HEK293 (cell line): Measurements from ENCODE around the gene MBLAC2.

Experiments used
- BCL11A ChIP-seq: fragments of 450-650 bp; formaldehyde crosslinking; IDR thresholded peaks from 2 replicates; pipeline ENCODE4 v1.5.1; 2016; ENCODE audit warnings: low read depth, missing biosample characterization, missing genetic modification characterization
- BCL11B ChIP-seq: fragments of 450-650 bp; formaldehyde crosslinking; IDR thresholded peaks from 2 replicates; pipeline ENCODE4 v1.5.1; 2016; ENCODE audit warnings: low read depth, missing biosample characterization, missing genetic modification characterization
- GLI2 ChIP-seq: fragments of 450-650 bp; formaldehyde crosslinking; IDR thresholded peaks from 2 replicates; pipeline ENCODE4; 2017; ENCODE audit warnings: missing biosample characterization, missing genetic modification characterization, low read depth, borderline replicate concordance
- MEIS1 ChIP-seq: sonication (generic); formaldehyde crosslinking; IDR thresholded peaks from 2 replicates; pipeline ENCODE4 v1.8.1; 2022; ENCODE audit warnings: missing genetic modification reagents, mild to moderate bottlenecking, borderline replicate concordance
- SP2 ChIP-seq: fragments of 450-650 bp; formaldehyde crosslinking; IDR thresholded peaks from 2 replicates; pipeline ENCODE4 v1.5.1; 2016; ENCODE audit warnings: missing biosample characterization, missing genetic modification characterization
- ZBTB17 ChIP-seq: fragments of 450-650 bp; formaldehyde crosslinking; IDR thresholded peaks from 2 replicates; pipeline ENCODE4 v1.5.1; 2016; ENCODE audit warnings: missing biosample characterization, missing genetic modification characterization
- ZBTB20 ChIP-seq: fragments of 450-650 bp; formaldehyde crosslinking; IDR thresholded peaks from 2 replicates; pipeline ENCODE4 v1.5.1; 2016; ENCODE audit warnings: missing biosample characterization, missing genetic modification characterization
- ZNF10 ChIP-seq: fragments of 450-650 bp; formaldehyde crosslinking; IDR thresholded peaks from 2 replicates; pipeline ENCODE4 v1.5.1; 2017; ENCODE audit warnings: missing biosample characterization, missing genetic modification characterization
- ZNF184 ChIP-seq: fragments of 450-650 bp; IDR thresholded peaks from 2 replicates; pipeline ENCODE4 v1.5.1; 2018; ENCODE audit warnings: missing biosample characterization, mild to moderate bottlenecking, missing genetic modification characterization
- ZNF24 ChIP-seq: fragments of 450-650 bp; formaldehyde crosslinking; IDR thresholded peaks from 2 replicates; pipeline ENCODE4 v1.5.1; 2016; ENCODE audit warnings: missing biosample characterization, missing genetic modification characterization
- ZNF274 ChIP-seq, 2 experiments: fragments of 200-500 bp in 1 of 2; fragments of 450-650 bp in 1 of 2; sonication (Bioruptor generic) in 1 of 2; formaldehyde crosslinking in 1 of 2; IDR thresholded peaks; 2 replicates each; pipeline versions ENCODE4 v1.5.1 to v1.6.1; 2014 to 2016; ENCODE audit warnings: borderline replicate concordance in 1 of 2, inconsistent platforms in 1 of 2, low read length in 1 of 2, missing biosample characterization in 1 of 2, missing genetic modification characterization in 1 of 2
- ZNF354C ChIP-seq: fragments of 450-650 bp; formaldehyde crosslinking; IDR thresholded peaks from 2 replicates; pipeline ENCODE4 v1.5.1; 2016; ENCODE audit warnings: missing biosample characterization, missing genetic modification characterization, low read depth, borderline replicate concordance
- ZNF549 ChIP-seq: fragments of 450-650 bp; IDR thresholded peaks from 2 replicates; pipeline ENCODE4 v1.5.1; 2018; ENCODE audit warnings: missing biosample characterization, missing genetic modification characterization, mild to moderate bottlenecking, inconsistent platforms, moderate library complexity
- ZNF600 ChIP-seq: fragments of 450-650 bp; formaldehyde crosslinking; IDR thresholded peaks from 2 replicates; pipeline ENCODE4 v1.5.1; 2016; ENCODE audit warnings: missing biosample characterization, missing genetic modification characterization
- ZNF629 ChIP-seq: fragments of 450-650 bp; formaldehyde crosslinking; IDR thresholded peaks from 2 replicates; pipeline ENCODE4 v1.5.1; 2017; ENCODE audit warnings: missing biosample characterization, missing genetic modification characterization
- ZNF660 ChIP-seq: fragments of 450-650 bp; IDR thresholded peaks from 2 replicates; pipeline ENCODE4 v1.5.1; 2018; ENCODE audit warnings: missing biosample characterization, mild to moderate bottlenecking, missing genetic modification characterization
- ZNF664 ChIP-seq: fragments of 450-650 bp; formaldehyde crosslinking; IDR thresholded peaks from 2 replicates; pipeline ENCODE4 v1.5.1; 2016; ENCODE audit warnings: missing biosample characterization, missing genetic modification characterization
- ZNF837 ChIP-seq: fragments of 450-650 bp; formaldehyde crosslinking; IDR thresholded peaks from 2 replicates; pipeline ENCODE4 v1.5.1; 2016; ENCODE audit warnings: missing biosample characterization, missing genetic modification characterization
- ZSCAN16 ChIP-seq: fragments of 450-650 bp; formaldehyde crosslinking; IDR thresholded peaks from 2 replicates; pipeline ENCODE4 v1.5.1; 2016; ENCODE audit warnings: missing biosample characterization, missing genetic modification characterization
- TF ChIP-seq, protein P1 (sequence below): fragments of 450-650 bp; IDR thresholded peaks from 2 replicates; pipeline ENCODE4 v1.5.1; 2018; ENCODE audit warnings: missing biosample characterization, missing genetic modification characterization
- TF ChIP-seq, protein P2 (sequence below): sonication (generic); formaldehyde crosslinking; IDR thresholded peaks from 2 replicates; pipeline ENCODE4 v1.8.1; 2022; ENCODE audit warnings: mild to moderate bottlenecking, moderate library complexity, missing genetic modification reagents
- TF ChIP-seq, protein P3 (sequence below): fragments of 450-650 bp; IDR thresholded peaks from 2 replicates; pipeline ENCODE4 v1.5.1; 2018; ENCODE audit warnings: missing biosample characterization, mild to moderate bottlenecking, missing genetic modification characterization
- TF ChIP-seq, protein P4 (sequence below): fragments of 450-650 bp; formaldehyde crosslinking; IDR thresholded peaks from 2 replicates; pipeline ENCODE4 v1.5.1; 2016; ENCODE audit warnings: missing biosample characterization, missing genetic modification characterization, borderline replicate concordance
- TF ChIP-seq, protein P5 (sequence below): fragments of 450-650 bp; formaldehyde crosslinking; IDR thresholded peaks from 2 replicates; pipeline ENCODE4 v1.5.1; 2016; ENCODE audit warnings: missing biosample characterization, missing genetic modification characterization
- TF ChIP-seq, protein P6 (sequence below): fragments of 450-650 bp; formaldehyde crosslinking; IDR thresholded peaks from 2 replicates; pipeline ENCODE4 v1.5.1; 2016; ENCODE audit warnings: missing biosample characterization, missing genetic modification characterization, low read depth
- TF ChIP-seq, protein P7 (sequence below): fragments of 450-650 bp; formaldehyde crosslinking; IDR thresholded peaks from 2 replicates; pipeline ENCODE4 v1.5.1; 2016; ENCODE audit warnings: missing biosample characterization, missing genetic modification characterization

Gene MBLAC2

DNA sequence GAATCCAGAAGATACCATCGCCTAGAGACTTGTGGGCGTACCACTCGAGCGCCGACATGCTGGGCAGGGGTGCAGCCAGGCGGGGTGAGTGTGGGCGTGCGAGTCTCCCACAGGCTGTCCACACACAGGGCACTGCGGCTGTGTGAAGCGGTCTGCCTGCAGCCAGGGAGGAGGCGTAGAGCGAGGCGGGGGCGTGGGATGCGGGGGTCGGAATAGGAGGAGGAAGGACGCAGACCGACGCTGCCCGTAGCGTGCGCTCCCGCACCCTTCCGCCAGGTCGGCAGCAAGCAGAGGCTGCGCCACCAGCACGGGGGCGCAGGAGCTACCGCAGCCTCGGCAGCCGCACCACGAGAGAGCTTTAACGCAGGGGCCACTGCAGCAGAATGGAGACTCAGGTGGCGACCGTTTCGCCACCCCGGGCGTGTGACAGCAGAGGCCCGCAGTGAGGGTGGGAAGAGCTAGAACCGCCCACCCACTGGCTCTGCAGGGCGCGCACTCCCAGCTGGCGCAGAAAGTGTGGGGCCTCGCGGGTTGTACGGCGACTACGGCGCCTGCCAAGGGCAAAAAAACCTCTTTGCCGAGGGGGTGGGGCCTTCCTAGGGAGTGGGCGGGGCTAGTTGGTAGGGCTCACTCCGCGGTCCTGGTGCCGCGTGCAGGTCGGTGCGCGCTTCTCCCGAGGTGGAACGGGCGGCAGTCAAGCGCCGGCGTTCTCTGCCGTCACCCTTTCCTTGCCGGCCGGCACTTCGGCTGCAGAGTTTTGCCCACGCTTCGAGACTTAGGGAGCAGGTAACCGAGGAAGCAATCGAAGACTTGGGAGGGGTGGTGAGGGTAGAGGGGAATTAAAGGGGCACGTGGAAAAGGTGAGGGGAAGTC lies at the start of gene MBLAC2, which contains the start of gene POLR3G (continued):
- TF ChIP-seq, protein P1, sequence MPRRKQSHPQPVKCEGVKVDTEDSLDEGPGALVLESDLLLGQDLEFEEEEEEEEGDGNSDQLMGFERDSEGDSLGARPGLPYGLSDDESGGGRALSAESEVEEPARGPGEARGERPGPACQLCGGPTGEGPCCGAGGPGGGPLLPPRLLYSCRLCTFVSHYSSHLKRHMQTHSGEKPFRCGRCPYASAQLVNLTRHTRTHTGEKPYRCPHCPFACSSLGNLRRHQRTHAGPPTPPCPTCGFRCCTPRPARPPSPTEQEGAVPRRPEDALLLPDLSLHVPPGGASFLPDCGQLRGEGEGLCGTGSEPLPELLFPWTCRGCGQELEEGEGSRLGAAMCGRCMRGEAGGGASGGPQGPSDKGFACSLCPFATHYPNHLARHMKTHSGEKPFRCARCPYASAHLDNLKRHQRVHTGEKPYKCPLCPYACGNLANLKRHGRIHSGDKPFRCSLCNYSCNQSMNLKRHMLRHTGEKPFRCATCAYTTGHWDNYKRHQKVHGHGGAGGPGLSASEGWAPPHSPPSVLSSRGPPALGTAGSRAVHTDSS: peak; percentile 46; the same call in 1 of the 2 replicates
- TF ChIP-seq ZBTB20: peak; percentile 86
- no peak for TF ChIP-seq ZNF549 (tag by site-specific recombination)
- TF ChIP-seq GLI2 (tag by site-specific recombination): no peak
- peak; percentile 6; the same call in 1 of the 2 replicates for TF ChIP-seq ZNF10 (tag by site-specific recombination)
- TF ChIP-seq SP2: peak; percentile 89
- TF ChIP-seq, protein P2, sequence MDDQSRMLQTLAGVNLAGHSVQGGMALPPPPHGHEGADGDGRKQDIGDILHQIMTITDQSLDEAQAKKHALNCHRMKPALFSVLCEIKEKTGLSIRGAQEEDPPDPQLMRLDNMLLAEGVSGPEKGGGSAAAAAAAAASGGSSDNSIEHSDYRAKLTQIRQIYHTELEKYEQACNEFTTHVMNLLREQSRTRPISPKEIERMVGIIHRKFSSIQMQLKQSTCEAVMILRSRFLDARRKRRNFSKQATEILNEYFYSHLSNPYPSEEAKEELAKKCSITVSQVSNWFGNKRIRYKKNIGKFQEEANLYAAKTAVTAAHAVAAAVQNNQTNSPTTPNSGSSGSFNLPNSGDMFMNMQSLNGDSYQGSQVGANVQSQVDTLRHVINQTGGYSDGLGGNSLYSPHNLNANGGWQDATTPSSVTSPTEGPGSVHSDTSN (CRISPR knock-in tag): 0 out of 2 replicates have a peak, but pooled peaks have one; percentile 64
- no peak for TF ChIP-seq ZNF274 (IDR thresholded peaks at IDR 0.05; ENCODE audit: low read length)
- TF ChIP-seq ZNF274 (tag by site-specific recombination; IDR thresholded peaks at IDR 0.05; ENCODE audit: borderline replicate concordance): no peak
- peak; percentile 80 for TF ChIP-seq ZNF629
- TF ChIP-seq BCL11B (tag by site-specific recombination): no peak; the same call in 1 of the 2 replicates
- TF ChIP-seq ZNF664 (tag by site-specific recombination): no peak; the same call in 1 of the 2 replicates
- no peak; the same call in 1 of the 2 replicates for TF ChIP-seq MEIS1
- TF ChIP-seq, protein P3, sequence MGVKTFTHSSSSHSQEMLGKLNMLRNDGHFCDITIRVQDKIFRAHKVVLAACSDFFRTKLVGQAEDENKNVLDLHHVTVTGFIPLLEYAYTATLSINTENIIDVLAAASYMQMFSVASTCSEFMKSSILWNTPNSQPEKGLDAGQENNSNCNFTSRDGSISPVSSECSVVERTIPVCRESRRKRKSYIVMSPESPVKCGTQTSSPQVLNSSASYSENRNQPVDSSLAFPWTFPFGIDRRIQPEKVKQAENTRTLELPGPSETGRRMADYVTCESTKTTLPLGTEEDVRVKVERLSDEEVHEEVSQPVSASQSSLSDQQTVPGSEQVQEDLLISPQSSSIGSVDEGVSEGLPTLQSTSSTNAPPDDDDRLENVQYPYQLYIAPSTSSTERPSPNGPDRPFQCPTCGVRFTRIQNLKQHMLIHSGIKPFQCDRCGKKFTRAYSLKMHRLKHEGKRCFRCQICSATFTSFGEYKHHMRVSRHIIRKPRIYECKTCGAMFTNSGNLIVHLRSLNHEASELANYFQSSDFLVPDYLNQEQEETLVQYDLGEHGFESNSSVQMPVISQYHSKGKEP (tag by site-specific recombination): no peak
- TF ChIP-seq ZNF354C: no peak
- TF ChIP-seq BCL11A (tag by site-specific recombination): no peak
- TF ChIP-seq, protein P4, sequence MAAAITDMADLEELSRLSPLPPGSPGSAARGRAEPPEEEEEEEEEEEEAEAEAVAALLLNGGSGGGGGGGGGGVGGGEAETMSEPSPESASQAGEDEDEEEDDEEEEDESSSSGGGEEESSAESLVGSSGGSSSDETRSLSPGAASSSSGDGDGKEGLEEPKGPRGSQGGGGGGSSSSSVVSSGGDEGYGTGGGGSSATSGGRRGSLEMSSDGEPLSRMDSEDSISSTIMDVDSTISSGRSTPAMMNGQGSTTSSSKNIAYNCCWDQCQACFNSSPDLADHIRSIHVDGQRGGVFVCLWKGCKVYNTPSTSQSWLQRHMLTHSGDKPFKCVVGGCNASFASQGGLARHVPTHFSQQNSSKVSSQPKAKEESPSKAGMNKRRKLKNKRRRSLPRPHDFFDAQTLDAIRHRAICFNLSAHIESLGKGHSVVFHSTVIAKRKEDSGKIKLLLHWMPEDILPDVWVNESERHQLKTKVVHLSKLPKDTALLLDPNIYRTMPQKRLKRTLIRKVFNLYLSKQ (tag by site-specific recombination): no peak
- TF ChIP-seq, protein P5, sequence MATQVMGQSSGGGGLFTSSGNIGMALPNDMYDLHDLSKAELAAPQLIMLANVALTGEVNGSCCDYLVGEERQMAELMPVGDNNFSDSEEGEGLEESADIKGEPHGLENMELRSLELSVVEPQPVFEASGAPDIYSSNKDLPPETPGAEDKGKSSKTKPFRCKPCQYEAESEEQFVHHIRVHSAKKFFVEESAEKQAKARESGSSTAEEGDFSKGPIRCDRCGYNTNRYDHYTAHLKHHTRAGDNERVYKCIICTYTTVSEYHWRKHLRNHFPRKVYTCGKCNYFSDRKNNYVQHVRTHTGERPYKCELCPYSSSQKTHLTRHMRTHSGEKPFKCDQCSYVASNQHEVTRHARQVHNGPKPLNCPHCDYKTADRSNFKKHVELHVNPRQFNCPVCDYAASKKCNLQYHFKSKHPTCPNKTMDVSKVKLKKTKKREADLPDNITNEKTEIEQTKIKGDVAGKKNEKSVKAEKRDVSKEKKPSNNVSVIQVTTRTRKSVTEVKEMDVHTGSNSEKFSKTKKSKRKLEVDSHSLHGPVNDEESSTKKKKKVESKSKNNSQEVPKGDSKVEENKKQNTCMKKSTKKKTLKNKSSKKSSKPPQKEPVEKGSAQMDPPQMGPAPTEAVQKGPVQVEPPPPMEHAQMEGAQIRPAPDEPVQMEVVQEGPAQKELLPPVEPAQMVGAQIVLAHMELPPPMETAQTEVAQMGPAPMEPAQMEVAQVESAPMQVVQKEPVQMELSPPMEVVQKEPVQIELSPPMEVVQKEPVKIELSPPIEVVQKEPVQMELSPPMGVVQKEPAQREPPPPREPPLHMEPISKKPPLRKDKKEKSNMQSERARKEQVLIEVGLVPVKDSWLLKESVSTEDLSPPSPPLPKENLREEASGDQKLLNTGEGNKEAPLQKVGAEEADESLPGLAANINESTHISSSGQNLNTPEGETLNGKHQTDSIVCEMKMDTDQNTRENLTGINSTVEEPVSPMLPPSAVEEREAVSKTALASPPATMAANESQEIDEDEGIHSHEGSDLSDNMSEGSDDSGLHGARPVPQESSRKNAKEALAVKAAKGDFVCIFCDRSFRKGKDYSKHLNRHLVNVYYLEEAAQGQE: peak; percentile 12; the same call in 1 of the 2 replicates
- TF ChIP-seq ZSCAN16 (tag by site-specific recombination): no peak
- peak; percentile 90 for TF ChIP-seq ZBTB17 (tag by site-specific recombination)
- peak; percentile 94 for TF ChIP-seq ZNF600
- TF ChIP-seq ZNF660 (tag by site-specific recombination): peak; percentile 82; the same call in 1 of the 2 replicates
- TF ChIP-seq ZNF184 (tag by site-specific recombination): no peak
- no peak for TF ChIP-seq ZNF837 (tag by site-specific recombination)
- peak; percentile 71 for TF ChIP-seq ZNF24 (tag by site-specific recombination)
- TF ChIP-seq, protein P6, sequence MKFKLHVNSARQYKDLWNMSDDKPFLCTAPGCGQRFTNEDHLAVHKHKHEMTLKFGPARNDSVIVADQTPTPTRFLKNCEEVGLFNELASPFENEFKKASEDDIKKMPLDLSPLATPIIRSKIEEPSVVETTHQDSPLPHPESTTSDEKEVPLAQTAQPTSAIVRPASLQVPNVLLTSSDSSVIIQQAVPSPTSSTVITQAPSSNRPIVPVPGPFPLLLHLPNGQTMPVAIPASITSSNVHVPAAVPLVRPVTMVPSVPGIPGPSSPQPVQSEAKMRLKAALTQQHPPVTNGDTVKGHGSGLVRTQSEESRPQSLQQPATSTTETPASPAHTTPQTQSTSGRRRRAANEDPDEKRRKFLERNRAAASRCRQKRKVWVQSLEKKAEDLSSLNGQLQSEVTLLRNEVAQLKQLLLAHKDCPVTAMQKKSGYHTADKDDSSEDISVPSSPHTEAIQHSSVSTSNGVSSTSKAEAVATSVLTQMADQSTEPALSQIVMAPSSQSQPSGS (tag by site-specific recombination): no peak
- TF ChIP-seq, protein P7, sequence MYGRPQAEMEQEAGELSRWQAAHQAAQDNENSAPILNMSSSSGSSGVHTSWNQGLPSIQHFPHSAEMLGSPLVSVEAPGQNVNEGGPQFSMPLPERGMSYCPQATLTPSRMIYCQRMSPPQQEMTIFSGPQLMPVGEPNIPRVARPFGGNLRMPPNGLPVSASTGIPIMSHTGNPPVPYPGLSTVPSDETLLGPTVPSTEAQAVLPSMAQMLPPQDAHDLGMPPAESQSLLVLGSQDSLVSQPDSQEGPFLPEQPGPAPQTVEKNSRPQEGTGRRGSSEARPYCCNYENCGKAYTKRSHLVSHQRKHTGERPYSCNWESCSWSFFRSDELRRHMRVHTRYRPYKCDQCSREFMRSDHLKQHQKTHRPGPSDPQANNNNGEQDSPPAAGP (tag by site-specific recombination): peak; percentile 77
